ENCODE results near the gene MCM7.

- TF ChIP-seq CTCF (conservative IDR thresholded peaks at IDR 0.05 in 1 of 2, IDR thresholded peaks at IDR 0.05 in 1 of 2; ENCODE audit: low read depth in 1 of 2, low read length in 2 of 2) = no peak
- TF ChIP-seq EZH2 (IDR thresholded peaks at IDR 0.05; ENCODE audit: low read length, missing control alignments) = no peak
These were observed 6.0 kb upstream of the MCM7 start for GRCh38 chr7:100107125-100107737.

All from fibroblast of lung (primary cell).